HFF-Myc (cell line): Measurements from ENCODE around the gene MEF2C.

Source experiments
- DNase-seq: peaks from one replicate; pipeline ENCODE4 v3.0.0-alpha.2; 2011; ENCODE audit warnings: low read depth; ENCODE audit errors: extremely low read depth
- H3K4me3 ChIP-seq: replicated peaks from 2 replicates; pipeline ENCODE4 v1.5.1; 2011; ENCODE audit warnings: low read depth, mild to moderate bottlenecking, control low read depth, low read length
- CTCF ChIP-seq: IDR thresholded peaks from 2 replicates; pipeline ENCODE4 v1.5.1; 2012; ENCODE audit warnings: mild to moderate bottlenecking, low read depth, low read length, control low read depth; ENCODE audit errors: missing control alignments

The MEF2C gene

DNA sequence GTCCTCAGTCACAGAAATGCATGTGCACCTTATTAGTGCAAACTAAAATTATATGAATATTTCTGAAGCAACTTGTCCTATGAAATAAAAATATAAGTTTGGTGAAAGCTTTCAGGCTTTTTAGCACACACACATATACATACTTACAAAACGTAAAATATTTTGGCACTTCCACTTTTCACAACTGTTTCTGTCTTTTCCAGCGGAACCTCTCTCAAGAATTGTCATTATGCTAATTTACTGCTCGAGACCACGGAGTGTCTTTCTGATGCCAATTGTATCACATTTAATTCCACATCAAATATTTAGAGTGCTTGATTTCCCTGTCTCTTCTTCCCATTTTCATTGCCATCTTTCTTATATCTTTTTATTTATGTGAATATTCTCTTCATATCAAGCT, 100.4 kb downstream of the MEF2C start:
- no peak overlapping the region for H3K4me3 ChIP-seq
- no peak for TF ChIP-seq CTCF
- no peak for DNase-seq

DNA sequence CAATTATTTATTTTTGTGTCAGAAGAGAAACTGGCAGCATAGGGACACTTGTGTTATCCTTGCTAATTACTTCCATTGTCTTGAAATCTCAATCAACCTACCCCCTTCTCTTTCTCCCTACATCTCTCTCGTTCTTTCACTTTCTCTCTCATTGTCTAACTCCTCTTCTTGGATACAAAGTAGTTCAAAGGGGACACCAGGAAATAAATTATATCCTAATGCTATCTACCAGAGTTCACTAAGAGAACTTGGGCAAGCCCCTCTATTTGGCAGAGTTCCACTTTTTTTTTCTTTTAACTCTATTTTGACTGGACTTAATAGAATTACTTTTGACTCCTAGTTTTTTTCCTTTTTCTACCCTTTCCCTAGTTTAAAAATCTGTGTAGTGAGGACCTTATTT, 102.2 kb downstream of the MEF2C start:
- no peak for DNase-seq
- H3K4me3 ChIP-seq = no peak overlapping the region
- TF ChIP-seq CTCF = no peak

DNA sequence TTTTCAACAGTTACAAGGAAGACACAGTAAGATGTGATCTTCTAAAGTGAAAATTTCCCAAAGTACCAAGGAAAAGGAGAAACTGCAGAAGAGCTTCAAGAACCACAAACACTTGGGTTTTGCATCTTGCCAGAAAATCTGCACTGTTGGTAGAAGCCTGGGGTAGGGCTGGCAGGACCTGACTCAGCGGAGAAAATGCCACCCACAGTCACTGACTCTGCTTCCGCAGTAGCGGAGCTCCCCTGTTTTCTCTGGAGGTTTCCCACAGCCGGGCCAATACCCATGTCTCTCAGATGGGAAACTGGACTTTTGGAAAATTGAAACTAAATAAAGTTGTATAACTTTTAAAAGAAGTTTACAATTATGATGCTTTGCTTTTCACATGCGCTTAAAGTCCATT, 104.2 kb downstream of the MEF2C start:
- DNase-seq = no peak
- H3K4me3 ChIP-seq = no peak overlapping the region
- TF ChIP-seq CTCF = no peak

- no peak for DNase-seq
- no peak for TF ChIP-seq CTCF
- H3K4me3 ChIP-seq = no peak overlapping the region
Observed at GRCh38 chr5:88776692-88777091, 106.3 kb downstream of the MEF2C start.

- no peak for DNase-seq
- H3K4me3 ChIP-seq = no peak overlapping the region
- TF ChIP-seq CTCF = no peak
Observed at GRCh38 chr5:88772831-88773230, 110.2 kb downstream of the MEF2C start.

DNA sequence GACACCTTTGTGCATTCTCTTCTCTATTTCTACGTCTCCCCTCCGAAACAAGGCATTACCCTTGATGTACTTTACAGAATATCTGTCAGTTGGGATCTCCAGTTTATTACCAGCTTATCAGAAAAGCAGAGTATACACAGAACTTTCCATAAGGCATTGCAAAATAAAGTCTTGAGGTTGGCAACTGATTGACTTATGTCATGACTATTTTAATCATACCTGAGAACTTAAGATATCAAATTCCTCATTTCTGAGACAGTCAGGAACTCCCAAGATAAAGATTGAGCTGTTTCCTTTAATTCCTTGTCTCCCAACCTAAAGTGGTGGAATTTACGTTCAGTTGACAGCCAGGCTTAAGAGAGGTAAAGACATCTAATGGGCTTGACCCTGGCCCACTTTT, 110.9 kb downstream of the MEF2C start:
- TF ChIP-seq CTCF = no peak
- no peak overlapping the region for H3K4me3 ChIP-seq
- DNase-seq = no peak
